ENCODE results near the gene MKLN1. TPM values are rescaled to one million over a fixed set of nuclear protein-coding genes. Genes with fewer than 3 reads are reported as not detected.

MKLN1 gene
- total and polyA plus RNA-seq, 4 experiments from 2014 or later, result 18.1 to 61.0 (median 45.4) TPM

GRCh38 chr7:131480384-131481315 lies 153.0 kb downstream of the MKLN1 start:
- CTCF ChIA-PET (ENCODE audit: partially characterized antibody), result no interaction called here
- no peak overlapping the region for H3K4me3 ChIP-seq (ENCODE audit: low read length in 2 of 2)

DNA sequence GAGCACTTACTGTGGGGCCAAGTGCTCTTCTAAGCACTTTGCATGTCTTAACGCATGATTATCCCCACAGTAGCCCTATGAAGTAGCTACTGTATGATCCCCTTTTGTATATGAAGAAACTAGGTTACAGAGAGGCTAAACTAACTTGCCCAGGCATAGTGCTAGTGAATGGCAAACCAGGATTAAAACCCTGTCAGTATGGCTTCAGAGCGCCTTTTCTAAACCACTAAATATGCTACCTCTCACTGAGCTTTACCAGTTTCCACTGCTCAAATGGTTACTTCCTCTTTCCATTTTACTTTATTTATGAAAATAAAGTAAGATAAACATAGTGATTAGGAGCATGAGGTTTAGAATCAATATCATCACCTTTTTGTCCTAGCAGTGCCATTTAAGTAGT lies 155.1 kb downstream of the MKLN1 start:
- Histone ChIP-seq H3K4me3 (ENCODE audit: low read length in 2 of 2) (no peak overlapping the region), H3K9me3 (ENCODE audit: control insufficient read depth in 1 of 2, low read length in 2 of 2) (no peaks in the 10 kb centered on the region), H3K4me1 (ENCODE audit: insufficient read depth, low read length) (no peaks in the 10 kb centered on the region), H3K27ac (ENCODE audit: low read depth, low read length) (no peak overlapping the region), H3K27me3 (ENCODE audit: insufficient read depth, low read length) (no peaks in the 10 kb centered on the region), H3K36me3 (ENCODE audit: insufficient read depth, low read length) (peaks cover 5% of the 10 kb centered on the region)
- no peaks in the 10 kb centered on the region for H3K9me3 Mint-ChIP-seq
- H3K4me3 Mint-ChIP-seq, result no peak overlapping the region
- H3K4me1 Mint-ChIP-seq, result peaks cover 0 to 2% (median 0%) of the 10 kb centered on the region in 4 donors
- H3K27me3 Mint-ChIP-seq, result no peaks in the 10 kb centered on the region
- H3K27ac Mint-ChIP-seq, result no peak overlapping the region
- H3K36me3 Mint-ChIP-seq, result peaks cover 12 to 29% of the 10 kb centered on the region in 2 donors
- POLR2A ChIA-PET (ENCODE audit: partially characterized antibody), result no interaction called here
- CTCF ChIA-PET (ENCODE audit: partially characterized antibody), result interaction anchor here (0.9 kb wide), 1 partner anchor 10 kb away, joined by 4 read pairs; no protein-coding TSS in a partner anchor
- DNase-seq, result no peak
- intact Hi-C loops (cut with micrococcal nuclease), result no loop called here

More at GRCh38 chr7:131480384-131481315, 153.0 kb downstream of the MKLN1 start:
- Mint-ChIP-seq H3K36me3 (peaks cover 10 to 35% of the 10 kb centered on the region in 2 donors), H3K4me3 (no peak overlapping the region), H3K27ac (peak overlapping the region in 1 of 7 donors; percentile 48), H3K9me3 (no peaks in the 10 kb centered on the region), H3K4me1 (peaks cover 0 to 2% (median 0%) of the 10 kb centered on the region in 4 donors), H3K27me3 (no peaks in the 10 kb centered on the region)
- Histone ChIP-seq H3K36me3 (ENCODE audit: insufficient read depth, low read length) (no peaks in the 10 kb centered on the region), H3K27me3 (ENCODE audit: insufficient read depth, low read length) (no peaks in the 10 kb centered on the region), H3K9me3 (ENCODE audit: control insufficient read depth in 1 of 2, low read length in 2 of 2) (no peaks in the 10 kb centered on the region), H3K4me1 (ENCODE audit: insufficient read depth, low read length) (no peaks in the 10 kb centered on the region), H3K27ac (ENCODE audit: low read depth, low read length) (no peak overlapping the region)
- POLR2A ChIA-PET (ENCODE audit: partially characterized antibody), result no interaction called here
- intact Hi-C loops (cut with micrococcal nuclease), result no loop called here
- no peak for DNase-seq

DNA sequence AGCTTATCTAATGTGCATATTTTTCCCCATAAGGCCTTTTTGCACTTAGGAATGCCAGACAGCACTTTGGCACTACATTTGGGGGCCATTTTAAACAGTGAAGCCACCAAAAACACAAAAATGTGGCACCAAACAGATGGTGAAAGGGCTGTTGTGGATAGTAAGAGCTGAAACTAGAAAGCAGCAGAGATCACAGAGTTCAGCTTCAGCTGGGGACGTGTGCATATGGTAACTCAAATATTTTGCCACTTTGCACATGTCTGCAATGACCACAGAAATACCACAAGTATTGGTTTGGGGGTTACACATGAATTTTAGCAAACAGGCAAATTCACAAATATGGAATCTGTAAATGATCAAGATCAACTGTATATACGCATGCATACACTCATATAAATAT lies 155.9 kb downstream of the MKLN1 start:
- intact Hi-C loops (cut with micrococcal nuclease), result no loop called here
- Histone ChIP-seq H3K4me3 (ENCODE audit: low read length in 2 of 2) (no peak overlapping the region), H3K36me3 (ENCODE audit: insufficient read depth, low read length) (peaks cover 5% of the 10 kb centered on the region), H3K27ac (ENCODE audit: low read depth, low read length) (no peak overlapping the region), H3K4me1 (ENCODE audit: insufficient read depth, low read length) (no peaks in the 10 kb centered on the region), H3K27me3 (ENCODE audit: insufficient read depth, low read length) (no peaks in the 10 kb centered on the region), H3K9me3 (ENCODE audit: control insufficient read depth in 1 of 2, low read length in 2 of 2) (no peaks in the 10 kb centered on the region)
- H3K27ac Mint-ChIP-seq, result no peak overlapping the region
- no peak overlapping the region for H3K4me3 Mint-ChIP-seq
- H3K9me3 Mint-ChIP-seq, result no peaks in the 10 kb centered on the region
- no peaks in the 10 kb centered on the region for H3K27me3 Mint-ChIP-seq
- peaks cover 11 to 29% of the 10 kb centered on the region in 2 donors for H3K36me3 Mint-ChIP-seq
- peaks cover 0 to 2% (median 0%) of the 10 kb centered on the region in 4 donors for H3K4me1 Mint-ChIP-seq
- DNase-seq, result no peak
- ChIA-PET POLR2A (ENCODE audit: partially characterized antibody) (no interaction called here), CTCF (ENCODE audit: partially characterized antibody) (no interaction called here)

DNA sequence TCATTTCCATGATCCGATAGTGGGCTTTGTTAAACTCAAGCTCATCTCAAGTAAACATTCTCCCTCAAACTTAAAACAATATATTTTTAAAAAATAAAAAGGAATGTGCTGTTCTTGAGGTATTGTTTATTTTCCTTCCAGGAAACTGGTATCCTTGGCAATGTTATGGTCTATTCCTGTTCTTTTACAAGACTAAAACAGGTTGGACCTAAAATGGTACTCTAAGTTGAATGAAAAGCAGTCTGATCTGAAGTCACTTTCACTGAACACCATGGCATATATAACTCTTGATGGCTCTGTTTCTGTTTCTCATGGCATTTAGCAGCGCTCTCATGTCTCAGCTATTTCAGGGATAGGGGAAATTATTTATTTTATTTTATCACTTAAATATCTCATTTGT lies 158.7 kb downstream of the MKLN1 start:
- H3K27me3 Mint-ChIP-seq, result no peaks in the 10 kb centered on the region
- CTCF ChIA-PET (ENCODE audit: partially characterized antibody), result interaction anchor here (1.5 kb wide), 1 partner anchor 28 kb away, joined by 4 read pairs; no protein-coding TSS in a partner anchor
- Histone ChIP-seq H3K36me3 (ENCODE audit: insufficient read depth, low read length) (peaks cover 5% of the 10 kb centered on the region), H3K9me3 (ENCODE audit: control insufficient read depth in 1 of 2, low read length in 2 of 2) (no peaks in the 10 kb centered on the region), H3K4me3 (ENCODE audit: low read length in 2 of 2) (no peak overlapping the region), H3K27me3 (ENCODE audit: insufficient read depth, low read length) (no peaks in the 10 kb centered on the region), H3K4me1 (ENCODE audit: insufficient read depth, low read length) (no peaks in the 10 kb centered on the region), H3K27ac (ENCODE audit: low read depth, low read length) (no peak overlapping the region)
- H3K4me1 Mint-ChIP-seq, result peaks cover 0 to 2% (median 0%) of the 10 kb centered on the region in 4 donors
- H3K36me3 Mint-ChIP-seq, result peaks cover 11 to 26% of the 10 kb centered on the region in 2 donors
- POLR2A ChIA-PET (ENCODE audit: partially characterized antibody), result no interaction called here
- H3K9me3 Mint-ChIP-seq, result no peaks in the 10 kb centered on the region
- no peak overlapping the region for H3K27ac Mint-ChIP-seq
- intact Hi-C loops (cut with micrococcal nuclease), result no loop called here
- no peak overlapping the region for H3K4me3 Mint-ChIP-seq
- DNase-seq, result no peak

GRCh38 chr7:131487217-131487616 lies 159.5 kb downstream of the MKLN1 start:
- Mint-ChIP-seq H3K4me1 (peaks cover 0 to 2% (median 0%) of the 10 kb centered on the region in 4 donors), H3K9me3 (no peaks in the 10 kb centered on the region), H3K27ac (no peak overlapping the region), H3K4me3 (no peak overlapping the region), H3K27me3 (no peaks in the 10 kb centered on the region), H3K36me3 (peaks cover 11 to 26% of the 10 kb centered on the region in 2 donors)
- DNase-seq, result no peak
- no peaks in the 10 kb centered on the region for H3K9me3 ChIP-seq (ENCODE audit: control insufficient read depth in 1 of 2, low read length in 2 of 2)
- H3K27ac ChIP-seq (ENCODE audit: low read depth, low read length), result no peak overlapping the region
- intact Hi-C loops (cut with micrococcal nuclease), result no loop called here
- CTCF ChIA-PET (ENCODE audit: partially characterized antibody), result interaction anchor here (1.2 to 1.5 kb wide), 2 partner anchors 27 to 32 kb away, joined by 3 to 4 read pairs; no protein-coding TSS in a partner anchor
- H3K4me1 ChIP-seq (ENCODE audit: insufficient read depth, low read length), result no peaks in the 10 kb centered on the region
- no peak overlapping the region for H3K4me3 ChIP-seq (ENCODE audit: low read length in 2 of 2)
- POLR2A ChIA-PET (ENCODE audit: partially characterized antibody), result no interaction called here
- peaks cover 5% of the 10 kb centered on the region for H3K36me3 ChIP-seq (ENCODE audit: insufficient read depth, low read length)
- H3K27me3 ChIP-seq (ENCODE audit: insufficient read depth, low read length), result no peaks in the 10 kb centered on the region

DNA sequence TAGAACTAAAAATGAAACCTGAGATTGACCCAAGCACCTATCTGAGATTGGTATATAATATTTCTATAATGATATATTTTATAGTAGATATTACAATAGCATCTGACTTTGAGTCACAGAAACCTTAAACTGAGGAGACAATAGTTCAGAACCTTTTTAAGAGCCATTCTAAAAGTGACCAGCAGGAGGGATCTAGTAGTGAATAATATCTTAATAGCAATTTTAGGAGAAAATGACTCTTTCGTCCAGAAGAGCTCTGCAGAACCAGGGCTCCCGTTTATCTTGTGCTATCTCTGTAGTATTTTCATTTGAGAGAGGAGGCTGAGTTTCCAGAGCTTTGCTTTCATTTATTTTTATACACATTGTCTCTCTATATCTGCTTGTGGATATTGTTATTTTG lies 160.7 kb downstream of the MKLN1 start:
- POLR2A ChIA-PET (ENCODE audit: partially characterized antibody), result no interaction called here
- Mint-ChIP-seq H3K9me3 (no peaks in the 10 kb centered on the region), H3K4me3 (no peak overlapping the region), H3K27me3 (no peaks in the 10 kb centered on the region), H3K27ac (no peak overlapping the region), H3K4me1 (peaks cover 0 to 2% (median 0%) of the 10 kb centered on the region in 4 donors), H3K36me3 (peaks cover 9 to 26% of the 10 kb centered on the region in 2 donors)
- CTCF ChIA-PET (ENCODE audit: partially characterized antibody), result no interaction called here
- H3K4me3 ChIP-seq (ENCODE audit: low read length in 2 of 2), result no peak overlapping the region
- no peaks in the 10 kb centered on the region for H3K4me1 ChIP-seq (ENCODE audit: insufficient read depth, low read length)
- H3K36me3 ChIP-seq (ENCODE audit: insufficient read depth, low read length), result peaks cover 5% of the 10 kb centered on the region
- no peak overlapping the region for H3K27ac ChIP-seq (ENCODE audit: low read depth, low read length)
- no peaks in the 10 kb centered on the region for H3K9me3 ChIP-seq (ENCODE audit: control insufficient read depth in 1 of 2, low read length in 2 of 2)
- intact Hi-C loops (cut with micrococcal nuclease), result no loop called here
- no peaks in the 10 kb centered on the region for H3K27me3 ChIP-seq (ENCODE audit: insufficient read depth, low read length)
- DNase-seq, result no peak

DNA sequence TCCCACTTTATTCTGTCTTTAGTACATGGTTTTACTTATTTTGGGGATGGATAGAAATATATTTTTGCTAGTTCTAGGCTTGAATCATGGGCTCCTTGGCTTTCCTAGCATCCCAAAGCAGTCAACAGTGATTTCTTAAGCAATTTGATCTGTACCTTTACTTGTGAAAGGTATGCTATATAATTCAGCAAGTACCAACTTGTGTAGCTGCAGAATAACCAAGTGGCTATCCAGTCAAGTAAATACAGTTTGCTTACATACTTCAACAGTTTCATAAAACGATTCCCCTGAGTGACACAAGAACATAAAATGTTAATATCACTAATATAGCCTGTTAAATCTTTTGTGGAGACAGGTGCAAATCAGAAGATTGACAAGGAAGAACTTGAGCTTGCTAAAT lies 161.5 kb downstream of the MKLN1 start:
- Histone ChIP-seq H3K27me3 (ENCODE audit: insufficient read depth, low read length) (no peaks in the 10 kb centered on the region), H3K4me1 (ENCODE audit: insufficient read depth, low read length) (no peaks in the 10 kb centered on the region), H3K4me3 (ENCODE audit: low read length in 2 of 2) (no peak overlapping the region), H3K9me3 (ENCODE audit: control insufficient read depth in 1 of 2, low read length in 2 of 2) (no peaks in the 10 kb centered on the region), H3K27ac (ENCODE audit: low read depth, low read length) (no peak overlapping the region), H3K36me3 (ENCODE audit: insufficient read depth, low read length) (peaks cover 5% of the 10 kb centered on the region)
- no peak for DNase-seq
- H3K9me3 Mint-ChIP-seq, result no peaks in the 10 kb centered on the region
- H3K36me3 Mint-ChIP-seq, result peaks cover 6 to 22% of the 10 kb centered on the region in 2 donors
- POLR2A ChIA-PET (ENCODE audit: partially characterized antibody), result no interaction called here
- H3K4me1 Mint-ChIP-seq, result peaks cover 0 to 2% (median 0%) of the 10 kb centered on the region in 4 donors
- CTCF ChIA-PET (ENCODE audit: partially characterized antibody), result interaction anchor here (0.6 kb wide), 1 partner anchor 1098 kb away, joined by 4 read pairs; no protein-coding TSS in a partner anchor
- intact Hi-C loops (cut with micrococcal nuclease), result no loop called here
- H3K27me3 Mint-ChIP-seq, result no peaks in the 10 kb centered on the region
- H3K4me3 Mint-ChIP-seq, result no peak overlapping the region
- H3K27ac Mint-ChIP-seq, result no peak overlapping the region
